GM12874 (cell line): Measurements from ENCODE around the gene FGD2.

Source experiments
- CTCF ChIP-seq: IDR thresholded peaks from 2 replicates; pipeline ENCODE4 v1.5.1; 2011; ENCODE audit warnings: low read depth, mild to moderate bottlenecking, control low read depth, low read length, moderate library complexity; ENCODE audit not compliant: insufficient read depth

The FGD2 gene

GRCh38 chr6:36961441-36962435 is 43.7 kb upstream of the FGD2 start:
- TF ChIP-seq CTCF: no peak

GRCh38 chr6:36962874-36963273 is 42.6 kb upstream of the FGD2 start:
- TF ChIP-seq CTCF: no peak

GRCh38 chr6:36963451-36964290 is 41.8 kb upstream of the FGD2 start:
- no peak for TF ChIP-seq CTCF

DNA sequence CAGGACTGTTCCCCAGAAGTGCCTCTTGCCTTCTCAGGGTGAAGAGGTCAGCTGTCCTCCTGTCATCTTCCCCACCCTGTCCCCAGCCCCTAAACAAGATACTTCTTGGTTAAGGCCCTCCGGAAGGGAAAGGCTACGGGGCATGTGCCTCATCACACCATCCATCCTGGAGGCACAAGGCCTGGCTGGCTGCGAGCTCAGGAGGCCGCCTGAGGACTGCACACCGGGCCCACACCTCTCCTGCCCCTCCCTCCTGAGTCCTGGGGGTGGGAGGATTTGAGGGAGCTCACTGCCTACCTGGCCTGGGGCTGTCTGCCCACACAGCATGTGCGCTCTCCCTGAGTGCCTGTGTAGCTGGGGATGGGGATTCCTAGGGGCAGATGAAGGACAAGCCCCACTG is 41.1 kb upstream of the FGD2 start:
- no peak for TF ChIP-seq CTCF

GRCh38 chr6:36964908-36965307 is 40.5 kb upstream of the FGD2 start:
- TF ChIP-seq CTCF: no peak

DNA sequence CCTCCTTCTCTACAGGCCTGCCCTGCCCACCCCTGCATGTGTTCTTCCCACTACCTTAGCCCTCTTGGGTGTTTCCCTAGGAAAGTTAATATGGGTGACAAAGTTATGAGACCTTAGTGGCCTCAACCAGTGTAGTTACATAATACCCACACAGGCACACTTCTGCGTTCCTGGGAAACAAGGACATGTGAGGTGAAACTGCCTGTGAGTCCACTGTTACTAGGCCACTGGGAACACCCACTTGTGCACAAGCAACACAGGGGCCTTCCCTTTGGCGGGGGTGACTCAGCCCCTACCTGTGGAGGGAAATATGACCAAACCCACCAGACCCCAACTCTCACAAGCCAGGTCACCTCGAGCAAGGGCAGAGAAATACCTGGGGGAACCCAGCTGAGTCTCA is 38.2 kb upstream of the FGD2 start:
- no peak for TF ChIP-seq CTCF

- TF ChIP-seq CTCF: no peak
These were observed 37.7 kb upstream of the FGD2 start for GRCh38 chr6:36967757-36968156.
